ENCODE data around the gene MYRF. TPM values are rescaled to one million over a fixed set of nuclear protein-coding genes. Genes with fewer than 3 reads are reported as not detected.
A peak's percentile ranks its signal among the peaks of the same experiment; 100 is the strongest.

Gene MYRF
- total RNA-seq, 1 donor from 2014 or later = 1.9 TPM

DNA sequence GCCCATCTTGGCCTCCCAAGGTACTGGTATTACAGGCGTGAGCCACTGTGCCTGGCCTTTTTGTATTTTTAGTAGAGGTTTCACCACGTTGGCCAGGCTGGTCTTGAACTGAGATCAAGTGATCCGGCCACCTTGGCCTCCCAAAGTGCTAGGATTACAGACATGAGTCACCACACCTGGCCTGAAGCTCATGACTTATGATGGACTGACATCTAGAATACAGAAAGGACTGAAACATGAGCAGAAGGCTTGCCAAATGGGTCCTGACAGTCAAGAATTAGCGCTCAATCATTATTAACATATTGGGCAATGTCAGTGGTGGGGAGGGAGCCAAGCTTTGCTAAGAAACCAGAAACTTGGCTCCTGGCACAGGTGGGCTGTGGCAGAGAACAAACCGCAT is 59.4 kb downstream of the MYRF start:
- H3K4me3 ChIP-seq = no peak overlapping the region
- H3K27me3 Mint-ChIP-seq (ENCODE audit: insufficient read depth, low read depth) = peaks cover 2% of the 10 kb centered on the region
- H3K79me2 ChIP-seq (ENCODE audit: low read depth) = peaks cover 54% of the 10 kb centered on the region
- peaks cover 7% of the 10 kb centered on the region for H3K9me3 Mint-ChIP-seq
- H3F3A ChIP-seq (ENCODE audit: low read depth) = peaks cover 36% of the 10 kb centered on the region
- H3K36me3 Mint-ChIP-seq = peaks cover 57% of the 10 kb centered on the region
- H3K4me1 Mint-ChIP-seq = peaks cover 11% of the 10 kb centered on the region
- TF ChIP-seq, protein P1, sequence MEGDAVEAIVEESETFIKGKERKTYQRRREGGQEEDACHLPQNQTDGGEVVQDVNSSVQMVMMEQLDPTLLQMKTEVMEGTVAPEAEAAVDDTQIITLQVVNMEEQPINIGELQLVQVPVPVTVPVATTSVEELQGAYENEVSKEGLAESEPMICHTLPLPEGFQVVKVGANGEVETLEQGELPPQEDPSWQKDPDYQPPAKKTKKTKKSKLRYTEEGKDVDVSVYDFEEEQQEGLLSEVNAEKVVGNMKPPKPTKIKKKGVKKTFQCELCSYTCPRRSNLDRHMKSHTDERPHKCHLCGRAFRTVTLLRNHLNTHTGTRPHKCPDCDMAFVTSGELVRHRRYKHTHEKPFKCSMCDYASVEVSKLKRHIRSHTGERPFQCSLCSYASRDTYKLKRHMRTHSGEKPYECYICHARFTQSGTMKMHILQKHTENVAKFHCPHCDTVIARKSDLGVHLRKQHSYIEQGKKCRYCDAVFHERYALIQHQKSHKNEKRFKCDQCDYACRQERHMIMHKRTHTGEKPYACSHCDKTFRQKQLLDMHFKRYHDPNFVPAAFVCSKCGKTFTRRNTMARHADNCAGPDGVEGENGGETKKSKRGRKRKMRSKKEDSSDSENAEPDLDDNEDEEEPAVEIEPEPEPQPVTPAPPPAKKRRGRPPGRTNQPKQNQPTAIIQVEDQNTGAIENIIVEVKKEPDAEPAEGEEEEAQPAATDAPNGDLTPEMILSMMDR (IDR thresholded peaks at IDR 0.05) = no peak
- TF ChIP-seq EZH2 (IDR thresholded peaks at IDR 0.05) (no peak), EZH2phosphoT487 (IDR thresholded peaks at IDR 0.05) (no peak)
- peaks cover 4% of the 10 kb centered on the region for H3K4me1 ChIP-seq
- DNase-seq (ENCODE audit: low spot score) = no peak
- H3K27ac Mint-ChIP-seq = peak overlapping the region; percentile 87
- no peak overlapping the region for H3K4me2 ChIP-seq
- no peaks in the 10 kb centered on the region for H3K27me3 ChIP-seq
- no peak overlapping the region for H2AFZ ChIP-seq (replicated peaks)
- H3K9ac ChIP-seq = no peak overlapping the region
- H3K27ac ChIP-seq = no peak overlapping the region
- H3K36me3 ChIP-seq = peaks cover 14% of the 10 kb centered on the region
- no peaks in the 10 kb centered on the region for H3K9me3 ChIP-seq (ENCODE audit: low read depth)
- H3K4me3 Mint-ChIP-seq = no peak overlapping the region
- peaks cover 18% of the 10 kb centered on the region for H4K20me1 ChIP-seq (ENCODE audit: low read depth)

DNA sequence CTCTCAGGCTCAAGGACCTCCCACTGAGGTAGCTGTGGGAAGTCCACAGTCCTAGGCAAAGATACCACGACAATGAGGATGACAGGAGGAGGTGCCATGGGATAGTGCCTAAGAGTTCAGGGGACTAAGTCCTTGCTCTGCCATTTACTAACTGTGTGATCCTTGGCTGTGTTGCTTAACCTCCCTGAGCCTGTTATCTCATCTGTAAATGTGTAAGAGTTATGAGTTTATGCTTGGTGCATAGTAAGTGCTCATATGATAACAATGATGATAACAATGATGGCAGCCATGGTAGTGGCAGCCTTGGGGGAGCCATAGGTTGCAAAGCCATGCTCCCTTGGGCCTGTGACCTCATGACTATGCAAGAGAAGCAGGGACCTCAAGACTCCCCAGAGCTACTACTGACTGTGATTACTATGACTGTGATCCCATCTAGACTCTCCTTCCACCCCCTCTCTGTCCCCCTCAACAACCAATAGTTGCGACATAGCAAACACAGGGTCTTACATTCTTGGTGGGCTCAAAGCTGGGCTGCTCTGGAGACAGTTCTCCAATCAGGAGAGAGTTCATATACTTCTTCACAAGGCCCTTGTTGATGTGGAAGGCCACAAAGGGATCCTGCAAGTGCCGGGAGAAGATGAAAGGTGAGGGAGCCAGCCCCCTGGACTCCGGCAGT is 60.4 kb downstream of the MYRF start:
- peak overlapping the region; percentile 57 for H3K27ac Mint-ChIP-seq
- Histone ChIP-seq H3K4me1 (peaks cover 12% of the 10 kb centered on the region), H4K20me1 (ENCODE audit: low read depth) (peaks cover 18% of the 10 kb centered on the region), H3K36me3 (peaks cover 14% of the 10 kb centered on the region), H3K27me3 (no peaks in the 10 kb centered on the region), H3K9ac (no peak overlapping the region), H3K27ac (no peak overlapping the region), H3K9me3 (ENCODE audit: low read depth) (no peaks in the 10 kb centered on the region), H3K4me2 (no peak overlapping the region), H3K4me3 (no peak overlapping the region), H3K79me2 (ENCODE audit: low read depth) (peaks cover 64% of the 10 kb centered on the region), H3F3A (ENCODE audit: low read depth) (peaks cover 46% of the 10 kb centered on the region), H2AFZ (replicated peaks) (no peak overlapping the region)
- DNase-seq (ENCODE audit: low spot score) = no peak
- peaks cover 18% of the 10 kb centered on the region for H3K4me1 Mint-ChIP-seq
- H3K9me3 Mint-ChIP-seq = peaks cover 7% of the 10 kb centered on the region
- no peak overlapping the region for H3K4me3 Mint-ChIP-seq
- peaks cover 2% of the 10 kb centered on the region for H3K27me3 Mint-ChIP-seq (ENCODE audit: insufficient read depth, low read depth)
- H3K36me3 Mint-ChIP-seq = peaks cover 47% of the 10 kb centered on the region
- TF ChIP-seq EZH2phosphoT487 (IDR thresholded peaks at IDR 0.05) (no peak), EZH2 (IDR thresholded peaks at IDR 0.05) (no peak)
- TF ChIP-seq, protein P1 (IDR thresholded peaks at IDR 0.05) = no peak

DNA sequence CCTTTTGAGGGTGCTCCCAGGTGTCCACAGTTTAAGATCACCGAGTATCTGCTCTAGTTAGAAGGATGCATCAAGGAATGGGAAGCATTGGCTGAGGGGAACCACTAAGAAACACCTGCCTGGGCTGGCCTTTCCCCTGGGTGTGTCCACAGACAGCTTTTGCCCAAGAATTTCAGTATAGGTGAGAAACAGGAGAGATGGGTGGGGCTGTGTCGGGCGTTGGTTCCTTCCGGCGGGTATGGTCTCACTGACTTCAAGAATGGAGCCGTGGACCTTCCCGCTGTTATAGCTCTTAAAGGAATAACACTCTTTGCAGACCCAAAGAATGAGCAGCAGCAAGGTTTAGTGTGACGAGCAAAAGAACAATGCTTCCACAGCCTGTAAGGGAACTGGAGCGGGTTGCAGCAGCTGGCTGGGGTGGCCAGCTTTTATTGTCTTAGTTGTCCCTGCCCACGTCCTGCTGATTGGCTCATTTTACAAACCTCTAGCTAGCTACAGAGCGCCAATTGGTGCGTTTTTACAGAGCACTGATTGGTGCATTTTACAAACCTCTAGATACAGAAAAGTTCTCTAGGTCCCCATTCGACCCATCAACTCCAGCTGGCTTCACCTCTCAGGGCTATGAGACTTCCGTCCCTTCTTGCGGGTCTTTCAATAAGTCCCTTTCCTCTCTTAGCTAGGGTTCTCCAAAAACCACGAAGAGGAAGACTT is 62.0 kb downstream of the MYRF start:
- peaks cover 78% of the 10 kb centered on the region for H3K79me2 ChIP-seq (ENCODE audit: low read depth)
- peak; percentile 64 for DNase-seq (ENCODE audit: low spot score)
- peaks cover 7% of the 10 kb centered on the region for H3K36me3 ChIP-seq
- Mint-ChIP-seq H3K9me3 (peaks cover 7% of the 10 kb centered on the region), H3K4me1 (peaks cover 25% of the 10 kb centered on the region), H3K27me3 (ENCODE audit: insufficient read depth, low read depth) (peaks cover 2% of the 10 kb centered on the region), H3K36me3 (peaks cover 39% of the 10 kb centered on the region), H3K4me3 (peak overlapping the region; percentile 95), H3K27ac (peak overlapping the region; percentile 100)
- H3K9me3 ChIP-seq (ENCODE audit: low read depth) = no peaks in the 10 kb centered on the region
- H2AFZ ChIP-seq (replicated peaks) = no peak overlapping the region
- H3K4me1 ChIP-seq = peaks cover 15% of the 10 kb centered on the region
- H3F3A ChIP-seq (ENCODE audit: low read depth) = peaks cover 46% of the 10 kb centered on the region
- H3K4me3 ChIP-seq = peak overlapping the region; percentile 67
- peak overlapping the region; percentile 95 for H3K27ac ChIP-seq
- no peak overlapping the region for H3K9ac ChIP-seq
- H3K4me2 ChIP-seq = peak overlapping the region; percentile 78
- TF ChIP-seq EZH2 (IDR thresholded peaks at IDR 0.05) (no peak), EZH2phosphoT487 (IDR thresholded peaks at IDR 0.05) (no peak)
- TF ChIP-seq, protein P1 (IDR thresholded peaks at IDR 0.05) = no peak
- peaks cover 13% of the 10 kb centered on the region for H4K20me1 ChIP-seq (ENCODE audit: low read depth)
- no peaks in the 10 kb centered on the region for H3K27me3 ChIP-seq

Measured in neural progenitor cell (in vitro differentiated cells).